Rectal smooth muscle tissue (tissue), 1 donor: ENCODE results near the gene ITGA5.

Experiments used
- H3K27ac ChIP-seq: one replicate; pipeline ENCODE4 v1.7.0; 2013; ENCODE audit warnings: low read depth, low read length, inconsistent platforms
- H3K27me3 ChIP-seq: one replicate; pipeline ENCODE4 v1.7.0; 2013; ENCODE audit warnings: low read length; ENCODE audit not compliant: control insufficient read depth, insufficient read depth
- H3K36me3 ChIP-seq: one replicate; pipeline ENCODE4 v1.7.0; 2013; ENCODE audit warnings: low read length; ENCODE audit not compliant: control insufficient read depth, insufficient read depth
- H3K4me1 ChIP-seq: one replicate; pipeline ENCODE4 v1.7.0; 2013; ENCODE audit warnings: low read length; ENCODE audit not compliant: control insufficient read depth, insufficient read depth
- H3K4me3 ChIP-seq: one replicate; pipeline ENCODE4 v1.7.0; 2013; ENCODE audit warnings: low read length
- H3K9ac ChIP-seq: one replicate; pipeline ENCODE4 v1.7.0; 2013; ENCODE audit warnings: low read length

Gene ITGA5

DNA sequence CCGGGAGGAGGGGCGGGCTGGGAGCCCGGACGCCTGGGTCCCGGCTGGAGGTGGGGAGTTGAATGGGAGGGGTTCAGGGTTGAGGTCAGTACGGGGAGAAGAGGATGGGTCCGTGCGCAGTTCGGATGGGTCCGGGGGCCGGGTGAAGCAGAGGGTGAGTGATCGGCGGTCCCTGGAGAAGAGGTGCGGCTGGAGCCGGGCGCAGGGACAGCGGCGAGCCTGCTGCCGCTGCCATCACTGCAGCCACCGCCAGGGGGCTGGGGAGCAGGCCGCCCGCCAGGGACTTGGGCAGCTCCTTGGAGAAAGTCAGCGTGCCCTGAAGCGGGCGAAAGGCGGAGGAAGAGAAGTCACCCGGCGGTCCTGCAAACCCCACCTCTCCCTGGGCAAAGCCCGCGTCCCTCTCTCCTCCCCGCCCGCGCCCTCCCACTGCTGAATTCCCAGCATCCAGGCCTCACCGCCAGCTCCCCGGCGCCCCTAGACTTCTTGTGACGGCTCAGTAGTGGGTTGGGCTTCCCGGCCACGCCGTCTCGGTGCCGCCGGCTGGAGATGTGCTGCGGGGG lies 48.8 kb downstream of the ITGA5 start:
- H3K27ac ChIP-seq: no peak overlapping the region
- H3K9ac ChIP-seq: no peak overlapping the region
- no peaks in the 10 kb centered on the region for H3K36me3 ChIP-seq
- H3K27me3 ChIP-seq: no peaks in the 10 kb centered on the region
- H3K4me3 ChIP-seq: peak overlapping the region; percentile 49
- no peaks in the 10 kb centered on the region for H3K4me1 ChIP-seq

DNA sequence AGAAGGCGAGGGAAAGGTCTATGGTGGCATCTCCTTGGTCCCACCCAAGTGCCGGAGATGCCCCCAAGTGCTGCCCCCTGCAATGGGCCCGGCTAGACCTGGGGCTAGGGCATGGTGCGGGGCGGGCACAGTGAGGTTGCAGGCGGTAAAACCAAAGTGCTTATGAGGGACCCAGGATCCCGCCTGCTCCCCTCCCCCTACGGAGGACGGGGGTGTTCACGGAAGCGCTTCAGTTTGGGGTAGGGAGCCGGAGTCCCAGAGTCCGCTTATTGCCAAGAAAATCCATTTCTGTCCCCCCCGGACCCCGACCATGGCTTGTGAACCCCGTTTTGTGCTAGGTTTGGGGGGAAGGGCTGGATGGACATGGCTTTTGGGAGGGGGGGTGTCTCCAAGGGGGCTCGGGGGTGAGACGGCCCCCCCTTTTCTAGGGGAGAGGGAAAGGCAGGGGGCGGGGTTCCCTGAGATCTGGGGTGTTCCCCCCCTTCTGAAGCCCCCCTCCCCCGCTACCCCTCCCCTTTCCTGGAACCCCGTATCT lies 49.4 kb downstream of the ITGA5 start:
- Histone ChIP-seq H3K4me1 (no peaks in the 10 kb centered on the region), H3K9ac (no peak overlapping the region), H3K36me3 (no peaks in the 10 kb centered on the region), H3K27me3 (no peaks in the 10 kb centered on the region), H3K4me3 (peak overlapping the region; percentile 7), H3K27ac (no peak overlapping the region)

DNA sequence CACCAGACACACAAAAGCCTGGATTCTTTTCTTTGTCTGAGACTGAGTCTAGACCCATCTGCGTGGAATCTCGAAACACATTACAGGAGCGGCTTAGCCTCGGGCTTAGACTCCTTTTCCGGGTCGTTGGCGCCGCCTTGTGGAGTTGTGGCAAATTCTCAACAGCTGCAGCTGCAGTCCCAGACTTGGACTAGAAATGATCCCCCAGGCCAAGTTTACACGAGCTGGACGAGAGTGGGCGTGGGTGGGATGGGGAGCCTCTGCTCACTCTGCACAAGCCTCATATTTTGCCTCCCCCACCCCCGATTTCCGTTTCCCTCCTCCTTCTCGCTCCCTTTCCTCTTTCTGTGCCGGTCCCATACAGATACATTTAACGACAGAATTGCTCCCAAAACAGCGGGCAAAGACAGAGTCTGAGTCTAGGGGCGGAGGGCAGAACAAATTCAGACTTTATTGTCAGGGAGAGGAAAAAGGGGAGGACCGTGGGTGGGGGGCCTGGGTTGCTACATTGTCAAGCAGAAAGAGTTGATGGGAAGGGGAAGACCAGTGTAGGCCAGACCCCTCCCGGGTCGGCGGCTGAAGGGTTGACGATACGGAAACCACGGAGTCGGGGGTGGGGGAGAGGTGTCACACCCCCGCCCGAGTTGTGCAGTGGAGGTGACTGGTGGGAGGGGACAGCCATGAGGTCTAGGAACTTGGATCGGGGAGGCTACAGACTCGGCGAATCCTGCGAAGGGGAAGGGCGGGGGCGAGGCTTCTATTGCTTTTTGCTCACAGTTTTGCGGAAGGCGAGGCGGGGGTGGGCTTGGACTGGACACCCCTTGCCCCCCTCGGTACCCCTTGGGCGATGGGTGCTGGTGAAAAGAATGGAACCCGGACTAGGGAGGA lies 50.1 kb downstream of the ITGA5 start:
- Histone ChIP-seq H3K27ac (no peak overlapping the region), H3K36me3 (no peaks in the 10 kb centered on the region), H3K27me3 (no peaks in the 10 kb centered on the region), H3K9ac (no peak overlapping the region), H3K4me3 (peak overlapping the region; percentile 45), H3K4me1 (no peaks in the 10 kb centered on the region)

DNA sequence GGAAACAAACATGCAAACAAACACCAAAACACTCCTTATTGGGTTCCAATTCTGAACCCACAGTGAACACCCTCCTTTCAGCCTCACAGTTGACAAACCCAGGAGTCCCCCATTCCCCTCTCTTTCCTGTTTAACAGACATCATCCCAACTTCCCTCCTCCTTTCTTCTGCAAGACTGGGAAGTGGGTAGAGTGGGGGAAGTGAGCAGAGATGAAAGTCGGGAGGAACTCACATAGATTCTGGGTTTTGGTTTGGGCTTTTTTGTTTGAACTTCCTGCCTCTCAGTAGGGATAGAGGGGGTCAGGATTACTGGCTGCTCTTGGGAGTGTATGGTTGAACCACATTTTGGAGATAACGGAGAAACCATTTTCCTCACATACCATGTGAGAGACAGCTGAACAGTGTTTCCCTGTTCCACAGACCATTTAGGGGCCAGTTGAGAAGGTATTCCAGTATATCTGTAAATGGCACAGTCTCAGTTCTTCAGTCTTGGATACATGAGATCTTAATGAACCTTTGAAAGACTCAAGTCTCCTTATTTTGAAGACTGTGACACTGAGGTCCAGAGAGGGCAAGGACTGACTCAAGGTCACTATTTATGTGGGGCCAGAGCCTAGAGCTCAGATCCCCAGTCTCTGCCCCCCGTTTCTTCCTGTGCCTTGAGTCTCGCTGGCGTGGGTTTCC lies 50.9 kb downstream of the ITGA5 start:
- Histone ChIP-seq H3K27ac (no peak overlapping the region), H3K36me3 (no peaks in the 10 kb centered on the region), H3K9ac (no peak overlapping the region), H3K4me1 (no peaks in the 10 kb centered on the region), H3K4me3 (no peak overlapping the region), H3K27me3 (no peaks in the 10 kb centered on the region)

DNA sequence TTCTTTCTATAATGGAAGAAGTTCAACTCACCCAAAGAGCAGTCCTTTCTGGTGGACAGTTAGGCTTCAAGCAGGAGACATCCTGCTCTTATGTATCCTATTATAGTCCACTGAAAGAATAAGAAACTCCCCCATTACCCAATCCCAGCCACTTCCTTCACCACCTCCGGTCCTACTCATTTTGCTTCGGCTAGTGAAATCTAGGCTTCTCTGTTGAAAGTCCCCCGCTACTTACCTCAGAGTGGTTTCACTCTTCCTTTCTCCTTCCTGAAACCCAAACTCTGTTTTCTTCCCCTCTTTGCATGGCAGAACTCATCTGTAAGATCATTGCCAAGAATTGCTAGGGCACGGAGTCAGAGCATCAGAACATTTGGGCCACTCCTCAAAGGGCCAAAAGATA lies 54.7 kb downstream of the ITGA5 start, which contains the start of gene GPR84:
GPR84 (minus strand) TSS at position 74 of the 400 bp plus-strand sequence. CDS start 635 bp downstream, outside the sequence.
- no peak within 1 kb of the TSS for H3K9ac ChIP-seq
- no peak within 1 kb of the TSS for H3K27ac ChIP-seq
- no peak within 1 kb of the TSS for H3K4me3 ChIP-seq
- peaks cover 13% of the 10 kb centered on the region for H3K4me1 ChIP-seq
- no peaks in the 10 kb centered on the region for H3K36me3 ChIP-seq
- H3K27me3 ChIP-seq: no peaks in the 10 kb centered on the region

DNA sequence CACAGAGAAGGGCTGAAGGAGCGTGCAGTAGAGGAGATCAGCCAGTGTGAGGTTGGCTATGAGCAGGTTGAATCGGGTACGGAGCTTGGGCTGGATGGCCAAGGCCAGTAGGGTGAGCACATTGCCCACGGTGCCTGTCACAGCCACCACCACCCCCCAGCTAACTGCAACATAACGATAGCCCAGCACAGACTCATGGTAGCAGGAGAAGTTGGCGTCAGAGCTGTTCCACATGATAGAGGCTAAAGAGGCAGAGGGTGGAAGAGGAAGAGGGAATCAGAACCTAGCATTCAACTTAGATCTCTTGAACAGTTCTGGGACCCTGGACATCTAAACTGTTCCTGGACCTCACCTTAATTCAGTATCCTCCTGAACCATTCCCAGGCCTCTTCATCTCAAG lies 55.4 kb downstream of the ITGA5 start:
- no peaks in the 10 kb centered on the region for H3K27me3 ChIP-seq
- no peak overlapping the region for H3K4me3 ChIP-seq
- peaks cover 13% of the 10 kb centered on the region for H3K4me1 ChIP-seq
- no peak overlapping the region for H3K27ac ChIP-seq
- no peaks in the 10 kb centered on the region for H3K36me3 ChIP-seq
- H3K9ac ChIP-seq: no peak overlapping the region

DNA sequence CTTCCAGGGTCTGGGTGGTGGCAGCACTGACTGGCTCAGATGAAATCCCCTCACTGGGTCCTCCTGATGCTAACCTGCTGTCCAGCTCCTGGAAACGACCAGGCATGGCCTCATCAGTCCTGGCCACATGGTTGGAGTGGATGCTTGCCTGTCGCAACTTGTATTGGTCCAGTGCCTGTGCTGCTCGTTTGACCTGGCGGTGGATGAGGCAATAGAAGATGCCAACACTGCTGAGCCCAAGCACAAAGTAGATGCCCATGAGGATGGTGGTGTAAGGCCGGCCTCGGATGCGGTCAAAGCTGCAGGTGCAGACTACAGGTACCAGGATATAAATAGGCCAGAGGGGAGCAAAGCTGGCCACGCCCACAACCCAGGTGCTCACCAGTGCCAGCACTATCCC lies 56.0 kb downstream of the ITGA5 start:
- no peak overlapping the region for H3K27ac ChIP-seq
- H3K4me3 ChIP-seq: no peak overlapping the region
- no peaks in the 10 kb centered on the region for H3K36me3 ChIP-seq
- no peaks in the 10 kb centered on the region for H3K27me3 ChIP-seq
- no peak overlapping the region for H3K9ac ChIP-seq
- peaks cover 17% of the 10 kb centered on the region for H3K4me1 ChIP-seq

DNA sequence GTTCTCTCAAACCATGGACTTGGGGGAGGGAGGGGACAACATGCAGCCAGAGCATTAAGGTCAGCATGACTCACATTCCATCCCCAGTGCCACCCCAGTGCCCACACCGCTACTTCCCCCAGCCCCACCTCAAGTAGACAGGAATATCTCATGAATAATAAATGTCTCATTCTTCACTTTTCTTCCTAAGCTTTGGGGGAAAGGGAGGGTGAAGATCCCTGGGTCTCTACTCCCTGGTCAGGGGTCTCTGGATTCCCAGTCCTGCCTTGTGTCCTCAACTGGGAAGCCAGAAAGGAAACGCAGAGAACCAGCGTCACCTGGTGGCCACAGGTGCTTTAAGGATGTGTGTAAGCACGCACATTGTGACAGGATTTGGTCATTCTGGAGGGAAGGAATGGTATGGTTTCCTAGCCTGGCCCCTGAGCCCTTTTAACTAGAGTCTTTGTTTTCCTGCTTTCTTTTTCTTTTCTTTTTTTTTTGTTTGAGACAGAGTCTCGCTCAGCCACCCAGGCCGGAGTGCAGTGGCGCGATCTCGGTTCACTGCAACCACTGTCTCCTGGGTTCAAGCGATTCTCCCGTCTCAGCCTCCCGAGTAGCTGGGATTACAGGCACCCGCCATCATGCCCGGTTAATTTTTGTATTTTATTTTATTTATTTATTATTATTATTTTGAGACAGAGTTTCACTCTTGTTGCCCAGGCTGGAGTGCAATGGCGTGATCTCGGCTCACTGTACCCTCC lies 58.2 kb downstream of the ITGA5 start:
- Histone ChIP-seq H3K4me3 (no peak overlapping the region), H3K9ac (no peak overlapping the region), H3K27me3 (no peaks in the 10 kb centered on the region), H3K27ac (peak overlapping the region; percentile 60), H3K4me1 (peaks cover 30% of the 10 kb centered on the region), H3K36me3 (no peaks in the 10 kb centered on the region)

DNA sequence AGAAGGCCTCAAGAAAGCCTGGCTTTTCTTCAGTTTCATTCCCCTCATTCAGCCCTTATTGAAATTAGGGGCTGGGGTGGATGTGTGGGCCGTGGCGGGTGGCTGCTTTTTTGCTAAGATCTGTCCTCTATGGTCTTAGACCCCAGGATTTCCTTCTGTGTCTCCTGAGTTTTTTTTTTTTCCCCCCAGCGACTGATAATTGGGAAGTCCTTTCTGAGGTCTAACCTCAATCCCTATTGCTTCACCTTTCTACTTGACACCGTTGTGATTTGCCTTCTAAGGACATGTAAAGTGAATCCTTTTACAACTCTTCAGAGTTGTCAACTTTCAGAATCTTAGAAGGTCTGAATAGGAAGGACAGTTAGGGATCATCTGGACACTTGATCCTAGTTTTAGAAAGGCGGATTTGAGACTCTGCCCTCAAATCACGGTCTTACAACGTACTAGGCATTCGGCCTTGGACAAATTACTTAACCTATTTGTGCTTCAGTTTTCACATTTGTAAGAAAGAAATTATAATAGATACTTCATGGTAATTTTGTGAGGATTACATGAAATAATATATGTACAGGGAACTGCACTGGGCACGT lies 59.2 kb downstream of the ITGA5 start:
- H3K36me3 ChIP-seq: no peaks in the 10 kb centered on the region
- H3K27ac ChIP-seq: peak overlapping the region; percentile 87
- peak overlapping the region; percentile 85 for H3K4me3 ChIP-seq
- peak overlapping the region; percentile 51 for H3K9ac ChIP-seq
- H3K4me1 ChIP-seq: peaks cover 31% of the 10 kb centered on the region
- no peaks in the 10 kb centered on the region for H3K27me3 ChIP-seq

DNA sequence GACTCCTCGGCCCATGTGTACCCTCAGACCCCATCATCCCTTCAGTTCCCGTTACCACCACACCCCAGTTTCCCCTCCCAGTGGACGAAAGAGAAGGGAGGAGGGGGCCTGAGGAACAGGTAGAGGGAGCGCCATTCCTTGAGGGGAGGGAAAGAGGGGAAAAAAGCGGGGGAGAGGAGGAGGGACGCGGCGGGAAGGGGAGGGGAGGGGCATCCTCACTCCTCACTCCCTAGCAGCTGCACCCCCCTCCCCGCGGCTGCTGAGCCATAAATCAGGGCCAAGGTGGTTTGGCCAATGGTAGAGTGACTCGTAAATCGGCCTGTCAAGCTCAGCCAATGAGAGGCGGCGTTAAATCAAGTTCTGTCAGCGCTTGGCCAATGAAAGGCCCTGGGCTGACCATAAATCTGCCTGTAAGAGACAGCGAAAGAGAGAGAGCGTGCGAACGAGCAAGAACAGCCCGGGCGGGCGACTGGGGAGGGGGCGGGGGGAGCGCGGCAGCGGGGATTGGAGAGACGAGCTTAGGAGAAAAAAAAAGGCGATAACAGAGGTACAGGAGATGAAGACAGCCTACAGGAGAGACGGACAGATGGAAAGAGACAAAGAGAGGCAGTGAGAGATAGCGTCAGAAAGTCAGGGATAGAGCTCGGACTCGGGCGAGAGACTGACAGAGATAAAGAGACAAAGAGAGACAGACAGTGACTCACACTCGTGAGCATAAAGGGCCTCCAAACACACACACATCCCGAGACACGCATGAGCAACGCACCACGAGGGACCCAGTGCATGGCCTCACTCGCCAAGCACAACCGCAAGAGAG lies 59.9 kb downstream of the ITGA5 start:
- no peaks in the 10 kb centered on the region for H3K36me3 ChIP-seq
- peak overlapping the region; percentile 95 for H3K27ac ChIP-seq
- no peaks in the 10 kb centered on the region for H3K27me3 ChIP-seq
- H3K4me3 ChIP-seq: peak overlapping the region; percentile 85
- peaks cover 31% of the 10 kb centered on the region for H3K4me1 ChIP-seq
- H3K9ac ChIP-seq: peak overlapping the region; percentile 51
